Thyroid gland (tissue), 4 donors: ENCODE results near the gene PAK6. TPM values are rescaled to one million over a fixed set of nuclear protein-coding genes. Genes with fewer than 3 reads are reported as not detected.

Experiments used
- DNase-seq, 2 donors: peaks; one replicate each; pipeline ENCODE4 v3.0.0-alpha.2; 2019
- H3K27ac ChIP-seq, 3 donors: fragments of 200-600 bp; sonication (generic); 1 replicate in 2 of 3; 2 replicates in 1 of 3; pipeline ENCODE4 v1.5.1; 2016 to 2019; ENCODE audit warnings: mild to moderate bottlenecking in 1 of 3, moderate library complexity in 1 of 3
- H3K27me3 ChIP-seq: fragments of 200-600 bp; sonication (generic); one replicate; pipeline ENCODE4 v1.5.1; 2019
- H3K36me3 ChIP-seq, 2 donors: fragments of 200-600 bp; sonication (generic); one replicate each; pipeline ENCODE4 v1.5.1; 2016 to 2019
- H3K4me1 ChIP-seq, 2 donors: fragments of 200-600 bp; sonication (generic); one replicate each; pipeline ENCODE4 v1.5.1; 2017 to 2019
- H3K4me3 ChIP-seq, 3 donors: fragments of 200-600 bp; sonication (generic); replicated peaks in 1 of 3; 1 replicate in 2 of 3; 2 replicates in 1 of 3; pipeline ENCODE4 v1.5.1; 2016; ENCODE audit warnings: mild to moderate bottlenecking in 1 of 3
- H3K9me3 ChIP-seq: fragments of 200-600 bp; sonication (generic); one replicate; pipeline ENCODE4 v1.5.1; 2017
- POLR2A ChIP-seq, 2 donors: fragments of 450-650 bp; IDR thresholded peaks; one replicate each; pipeline ENCODE4 v1.6.1; 2017; ENCODE audit warnings: antibody characterized with exemption in 2 of 2, mild to moderate bottlenecking in 2 of 2, moderate library complexity in 1 of 2
- WGBS, 2 donors: methylation state at CpG; one replicate each; pipeline ENCODE4 v1.1.5; 2017; 5-methylcytosine and 5-hydroxymethylcytosine counted together
- intact Hi-C: fragments of 100-400 bp; cut with DNase I; formaldehyde crosslinking; loops from one replicate; pipeline ENCODE4 v1.15.1; 2023
- total RNA-seq, 4 donors: library from RNA; depleted of rRNA; stranded (reverse); fragments of >200 nt; gene quantifications; one replicate each; pipeline ENCODE4 v1.2.3, GENCODE V29; 2016
- TF ChIP-seq, protein P1 (sequence below), 6 experiments: fragments of 200-600 bp in 3 of 6; fragments of 450-650 bp in 3 of 6; sonication (generic) in 3 of 6; IDR thresholded peaks; one replicate each; pipeline ENCODE4 v1.5.1; 2016 to 2019; ENCODE audit warnings: antibody characterized with exemption in 6 of 6, mild to moderate bottlenecking in 2 of 6, inconsistent platforms in 1 of 6, moderate library complexity in 1 of 6

Gene PAK6
- 10 to 100 TPM; 33.9 to 63.4 (median 43.9) TPM for total RNA-seq

- intact Hi-C loops, result no loop called here
- Histone ChIP-seq H3K27ac (peak within 1 kb of the TSS; percentile 28 to 83 (median 67)), H3K9me3 (no peaks in the 10 kb centered on the region), H3K27me3 (no peaks in the 10 kb centered on the region), H3K4me3 (peak within 1 kb of the TSS in 1 of 3 donors; percentile 21), H3K4me1 (peaks cover 23 to 27% of the 10 kb centered on the region in 2 donors), H3K36me3 (no peaks in the 10 kb centered on the region)
- whole genome bisulfite sequencing, 2 donors, result 9% methylated on average over 25 to 29 of the region's 39 CpGs
- peak; percentile 94 for DNase-seq
- TF ChIP-seq, protein P1, sequence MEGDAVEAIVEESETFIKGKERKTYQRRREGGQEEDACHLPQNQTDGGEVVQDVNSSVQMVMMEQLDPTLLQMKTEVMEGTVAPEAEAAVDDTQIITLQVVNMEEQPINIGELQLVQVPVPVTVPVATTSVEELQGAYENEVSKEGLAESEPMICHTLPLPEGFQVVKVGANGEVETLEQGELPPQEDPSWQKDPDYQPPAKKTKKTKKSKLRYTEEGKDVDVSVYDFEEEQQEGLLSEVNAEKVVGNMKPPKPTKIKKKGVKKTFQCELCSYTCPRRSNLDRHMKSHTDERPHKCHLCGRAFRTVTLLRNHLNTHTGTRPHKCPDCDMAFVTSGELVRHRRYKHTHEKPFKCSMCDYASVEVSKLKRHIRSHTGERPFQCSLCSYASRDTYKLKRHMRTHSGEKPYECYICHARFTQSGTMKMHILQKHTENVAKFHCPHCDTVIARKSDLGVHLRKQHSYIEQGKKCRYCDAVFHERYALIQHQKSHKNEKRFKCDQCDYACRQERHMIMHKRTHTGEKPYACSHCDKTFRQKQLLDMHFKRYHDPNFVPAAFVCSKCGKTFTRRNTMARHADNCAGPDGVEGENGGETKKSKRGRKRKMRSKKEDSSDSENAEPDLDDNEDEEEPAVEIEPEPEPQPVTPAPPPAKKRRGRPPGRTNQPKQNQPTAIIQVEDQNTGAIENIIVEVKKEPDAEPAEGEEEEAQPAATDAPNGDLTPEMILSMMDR (IDR thresholded peaks at IDR 0.05), result no peak
- TF ChIP-seq POLR2A (IDR thresholded peaks at IDR 0.05), result peak in 1 of 2 donors; percentile 75
These were observed at the start of gene PAK6 for GRCh38 chr15:40238532-40239403. Gene PAK6, plus strand, starts transcription at chr15:40239063. Its CDS starts 25,723 bp downstream, at chr15:40264786.

DNA sequence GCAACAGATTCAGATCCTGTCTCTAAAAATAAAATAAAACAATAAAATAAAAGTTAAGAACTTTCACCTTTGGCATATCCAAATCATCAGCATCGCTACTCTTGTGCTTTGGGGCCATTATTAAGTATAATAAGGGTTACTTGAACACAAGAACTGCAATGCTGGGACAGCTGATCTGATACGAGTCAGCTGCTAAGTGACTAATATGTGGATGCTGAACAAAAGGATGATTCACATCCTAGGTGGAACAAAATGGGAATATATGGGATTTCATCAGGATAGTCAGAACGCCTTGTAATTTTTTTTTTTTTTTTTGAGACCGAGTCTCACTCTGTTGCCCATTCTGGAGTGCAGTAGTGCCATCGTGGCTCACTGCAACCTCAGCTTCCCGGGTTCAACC lies 48.3 kb upstream of the PAK6 start:
- Histone ChIP-seq H3K27ac (no peak overlapping the region), H3K9me3 (no peaks in the 10 kb centered on the region), H3K4me1 (no peaks in the 10 kb centered on the region), H3K36me3 (no peaks in the 10 kb centered on the region), H3K27me3 (no peaks in the 10 kb centered on the region), H3K4me3 (no peak overlapping the region)
- 92 to 93% methylated on average over 6 of the region's 6 CpGs for WGBS, 2 donors
- intact Hi-C loops, result no loop called here
- TF ChIP-seq, protein P1 (IDR thresholded peaks at IDR 0.05), result no peak
- TF ChIP-seq POLR2A (IDR thresholded peaks at IDR 0.05), result no peak
- DNase-seq, result no peak

DNA sequence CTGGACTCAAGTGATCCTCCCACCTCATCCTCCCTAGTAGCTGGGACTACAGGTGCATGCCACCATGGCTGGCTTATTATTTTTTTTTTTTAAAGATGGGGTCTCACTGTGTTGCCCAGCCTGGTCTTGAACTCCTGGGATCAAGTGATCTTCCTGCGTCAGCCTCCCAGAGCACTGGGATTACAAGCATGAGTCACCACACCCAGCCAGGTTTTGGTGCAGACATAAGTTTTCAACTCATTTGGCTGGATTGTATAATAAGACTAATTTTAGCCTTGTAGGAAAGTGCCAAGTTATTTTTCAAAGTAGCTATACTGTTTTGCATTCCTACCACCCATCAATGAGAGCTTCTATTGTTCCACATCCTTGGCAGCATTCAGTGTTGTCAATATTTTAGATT lies 45.9 kb upstream of the PAK6 start:
- Histone ChIP-seq H3K27ac (no peak overlapping the region), H3K4me1 (no peaks in the 10 kb centered on the region), H3K36me3 (no peaks in the 10 kb centered on the region), H3K9me3 (no peaks in the 10 kb centered on the region), H3K4me3 (no peak overlapping the region), H3K27me3 (no peaks in the 10 kb centered on the region)
- no peak for DNase-seq
- TF ChIP-seq, protein P1 (IDR thresholded peaks at IDR 0.05), result no peak
- TF ChIP-seq POLR2A (IDR thresholded peaks at IDR 0.05), result no peak
- intact Hi-C loops, result no loop called here
- 92 to 95% methylated on average over 1 of the region's 1 CpG for WGBS, 2 donors

DNA sequence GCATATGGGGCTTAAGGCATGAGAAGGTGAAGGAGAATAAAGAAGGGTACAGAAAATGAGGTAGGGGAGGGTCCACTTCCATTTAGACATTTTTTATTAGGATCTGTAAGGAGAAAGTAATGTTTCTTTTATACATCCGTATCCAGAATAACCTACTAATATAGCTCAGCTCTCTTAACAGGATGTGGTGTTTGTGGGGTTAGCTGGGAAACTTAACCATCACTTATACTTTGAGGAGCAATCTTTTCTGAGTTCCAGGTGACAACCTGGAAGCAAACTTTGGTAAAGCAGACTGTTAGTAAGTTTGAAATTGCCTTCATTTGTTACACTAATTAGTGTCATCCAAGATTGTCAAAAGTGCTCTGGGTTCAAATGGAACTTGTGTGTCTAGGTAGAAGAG lies 41.4 kb upstream of the PAK6 start:
- no peak for DNase-seq
- intact Hi-C loops, result no loop called here
- Histone ChIP-seq H3K36me3 (no peaks in the 10 kb centered on the region), H3K4me3 (no peak overlapping the region), H3K9me3 (no peaks in the 10 kb centered on the region), H3K4me1 (no peaks in the 10 kb centered on the region), H3K27me3 (no peaks in the 10 kb centered on the region), H3K27ac (no peak overlapping the region)
- whole genome bisulfite sequencing, 2 donors, result 90 to 92% methylated on average over 1 of the region's 1 CpG
- TF ChIP-seq, protein P1 (IDR thresholded peaks at IDR 0.05), result no peak
- TF ChIP-seq POLR2A (IDR thresholded peaks at IDR 0.05), result no peak

DNA sequence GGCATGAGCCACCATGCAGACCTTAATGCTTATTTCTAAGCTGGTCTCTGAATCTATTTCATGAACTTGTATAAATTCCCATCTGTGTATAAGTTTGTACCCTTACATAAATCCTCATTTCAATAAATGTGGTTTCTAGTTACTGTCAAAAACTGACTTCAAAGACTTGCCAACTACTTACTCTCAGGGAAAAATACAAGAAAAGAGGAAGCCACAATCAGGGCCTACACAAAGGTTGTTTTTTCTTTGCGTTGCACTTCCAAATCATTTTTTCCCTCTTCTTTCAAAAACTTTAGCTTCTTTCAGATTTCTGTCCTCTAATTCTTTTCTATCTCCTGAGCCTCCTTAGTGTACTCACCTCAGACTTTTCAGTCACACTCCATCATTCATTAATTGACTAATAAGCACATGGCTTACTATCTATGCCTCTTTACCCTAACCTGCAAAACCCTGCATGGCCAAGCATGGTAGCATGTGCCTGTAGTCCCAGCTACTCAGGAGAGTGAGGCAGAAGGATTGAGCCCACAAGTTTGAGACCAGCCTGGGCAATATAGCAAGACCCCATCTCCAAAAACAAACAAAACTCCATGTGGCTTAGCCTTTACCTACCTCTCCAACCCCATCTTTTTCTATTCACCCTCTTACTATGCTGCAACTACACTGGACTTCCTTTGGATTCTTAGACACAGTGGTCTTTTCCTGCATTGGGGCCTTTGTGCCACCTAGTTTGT lies 40.3 kb upstream of the PAK6 start:
- H3K36me3 ChIP-seq, result no peaks in the 10 kb centered on the region
- H3K27me3 ChIP-seq, result no peaks in the 10 kb centered on the region
- no peak for DNase-seq
- 95 to 98% methylated on average over 1 of the region's 1 CpG for WGBS, 2 donors
- intact Hi-C loops, result no loop called here
- no peak overlapping the region for H3K4me3 ChIP-seq
- H3K4me1 ChIP-seq, result no peaks in the 10 kb centered on the region
- TF ChIP-seq, protein P1 (IDR thresholded peaks at IDR 0.05), result no peak
- TF ChIP-seq POLR2A (IDR thresholded peaks at IDR 0.05), result no peak
- H3K9me3 ChIP-seq, result no peaks in the 10 kb centered on the region
- H3K27ac ChIP-seq, result no peak overlapping the region
